SK-N-SH treated with all-trans-retinoic acid at 6 μM for 48 hours (cell line): Measurements from ENCODE around the gene NFAT5.

ENCODE experiments used
- CREB5 ChIP-seq: fragments of 250-450 bp; sonication (Bioruptor Pico); IDR thresholded peaks from 2 replicates; pipeline ENCODE4 v1.5.1; 2020; ENCODE audit warnings: low read depth, mild to moderate bottlenecking, moderate library complexity
- CSDC2 ChIP-seq: fragments of 250-450 bp; sonication (Bioruptor Pico); IDR thresholded peaks from 2 replicates; pipeline ENCODE4 v1.5.0; 2020; ENCODE audit warnings: mild to moderate bottlenecking, moderate library complexity
- GLIS3 ChIP-seq: fragments of 250-450 bp; sonication (Bioruptor Pico); IDR thresholded peaks from 2 replicates; pipeline ENCODE4 v1.5.0; 2020; ENCODE audit warnings: mild to moderate bottlenecking, moderate library complexity
- ISL1 ChIP-seq: fragments of 250-450 bp; sonication (Bioruptor Pico); IDR thresholded peaks from 2 replicates; pipeline ENCODE4 v2.1.2; 2022; ENCODE audit warnings: mild to moderate bottlenecking, moderate library complexity
- PATZ1 ChIP-seq: fragments of 250-450 bp; sonication (Bioruptor Pico); IDR thresholded peaks from 2 replicates; pipeline ENCODE4 v1.8.0; 2020; ENCODE audit warnings: mild to moderate bottlenecking, moderate library complexity, borderline replicate concordance
- PPARA ChIP-seq: fragments of 250-450 bp; sonication (Bioruptor Pico); IDR thresholded peaks from 2 replicates; pipeline ENCODE4 v1.5.0; 2020; ENCODE audit warnings: mild to moderate bottlenecking, borderline replicate concordance
- TOX ChIP-seq: fragments of 250-450 bp; sonication (Bioruptor Pico); IDR thresholded peaks from 2 replicates; pipeline ENCODE4 v1.8.0; 2021; ENCODE audit warnings: mild to moderate bottlenecking, moderate library complexity, borderline replicate concordance
- ZFP30 ChIP-seq: fragments of 450-650 bp; formaldehyde crosslinking; IDR thresholded peaks from 2 replicates; pipeline ENCODE4 v1.5.0; 2022; ENCODE audit warnings: mild to moderate bottlenecking, moderate library complexity
- ZNF565 ChIP-seq: fragments of 450-650 bp; formaldehyde crosslinking; conservative IDR thresholded peaks from 2 replicates; pipeline ENCODE4 v1.5.0; 2020; ENCODE audit warnings: low read depth, mild to moderate bottlenecking, moderate library complexity
- ZNF70 ChIP-seq: fragments of 450-650 bp; formaldehyde crosslinking; IDR thresholded peaks from 2 replicates; pipeline ENCODE4 v1.5.0; 2020; ENCODE audit warnings: mild to moderate bottlenecking, moderate library complexity
- ZNF8 ChIP-seq: fragments of 450-650 bp; formaldehyde crosslinking; IDR thresholded peaks from 2 replicates; pipeline ENCODE4 v1.5.0; 2020; ENCODE audit warnings: mild to moderate bottlenecking, moderate library complexity

GRCh38 chr16:69726313-69727060 is 160.7 kb downstream of the NFAT5 start, which contains the start of gene NQO1:
- no peak for TF ChIP-seq ZFP30 (CRISPR knock-in tag)
- no peak for TF ChIP-seq PPARA
- TF ChIP-seq CREB5 (CRISPR knock-in tag), result no peak
- TF ChIP-seq PATZ1 (CRISPR knock-in tag), result no peak
- TF ChIP-seq GLIS3 (CRISPR knock-in tag), result no peak
- TF ChIP-seq ZNF70, result no peak
- no peak for TF ChIP-seq ZNF8 (CRISPR knock-in tag)
- no peak for TF ChIP-seq ISL1
- no peak for TF ChIP-seq TOX (CRISPR knock-in tag)
- TF ChIP-seq CSDC2 (CRISPR knock-in tag), result no peak
- no peak for TF ChIP-seq ZNF565 (CRISPR knock-in tag)
